Epithelial cell of proximal tubule (primary cell): ENCODE data around the gene CCNQ. TPM values are rescaled to one million over a fixed set of nuclear protein-coding genes. Genes with fewer than 3 reads are reported as not detected.

Experiments used
- DNase-seq: peaks from one replicate; pipeline ENCODE4 v3.0.0-alpha.2; 2011; ENCODE audit warnings: low read depth
- H3K4me3 ChIP-seq: 2 replicates; pipeline ENCODE4 v1.5.1; 2011; ENCODE audit warnings: low read depth, mild to moderate bottlenecking, low read length
- CTCF ChIP-seq: conservative IDR thresholded peaks from 2 replicates; pipeline ENCODE4 v1.5.1; 2012; ENCODE audit warnings: low read depth, mild to moderate bottlenecking, low read length
- total RNA-seq: library from RNA; depleted of rRNA; stranded (reverse); fragments of >200 nt; gene quantifications from 2 replicates; pipeline ENCODE4 v1.2.3, GENCODE V29; 2015

CCNQ gene
- total RNA-seq, 1 donor from 2014 or later = 31.4 TPM

- no peak overlapping the region for H3K4me3 ChIP-seq
- TF ChIP-seq CTCF = no peak
Observed at GRCh38 chrX:153565996-153566580, 32.9 kb downstream of the CCNQ start.

GRCh38 chrX:153564047-153564606 is 34.8 kb downstream of the CCNQ start:
- no peak for TF ChIP-seq CTCF
- no peak for DNase-seq
- no peak overlapping the region for H3K4me3 ChIP-seq

More at GRCh38 chrX:153565996-153566580, 32.9 kb downstream of the CCNQ start:
- no peak for DNase-seq

GRCh38 chrX:153562546-153562945 is 36.4 kb downstream of the CCNQ start:
- H3K4me3 ChIP-seq = no peak overlapping the region
- no peak for DNase-seq
- no peak for TF ChIP-seq CTCF

- no peak for DNase-seq
- no peak overlapping the region for H3K4me3 ChIP-seq
- TF ChIP-seq CTCF = no peak
Observed at GRCh38 chrX:153561337-153561736, 37.6 kb downstream of the CCNQ start.

- no peak overlapping the region for H3K4me3 ChIP-seq
- DNase-seq = no peak
- no peak for TF ChIP-seq CTCF
Observed at GRCh38 chrX:153560466-153560865, 38.5 kb downstream of the CCNQ start.

GRCh38 chrX:153560000-153560399 is 38.9 kb downstream of the CCNQ start:
- DNase-seq = no peak
- H3K4me3 ChIP-seq = no peak overlapping the region
- no peak for TF ChIP-seq CTCF

GRCh38 chrX:153557618-153558355 is 41.2 kb downstream of the CCNQ start:
- no peak for DNase-seq
- H3K4me3 ChIP-seq = no peak overlapping the region
- TF ChIP-seq CTCF = no peak
